EL (cell line): ENCODE results near the gene ERICH6.

Experiments
- DNase-seq: peaks from one replicate; pipeline ENCODE4 v3.0.0-alpha.2; 2016

Gene ERICH6

DNA sequence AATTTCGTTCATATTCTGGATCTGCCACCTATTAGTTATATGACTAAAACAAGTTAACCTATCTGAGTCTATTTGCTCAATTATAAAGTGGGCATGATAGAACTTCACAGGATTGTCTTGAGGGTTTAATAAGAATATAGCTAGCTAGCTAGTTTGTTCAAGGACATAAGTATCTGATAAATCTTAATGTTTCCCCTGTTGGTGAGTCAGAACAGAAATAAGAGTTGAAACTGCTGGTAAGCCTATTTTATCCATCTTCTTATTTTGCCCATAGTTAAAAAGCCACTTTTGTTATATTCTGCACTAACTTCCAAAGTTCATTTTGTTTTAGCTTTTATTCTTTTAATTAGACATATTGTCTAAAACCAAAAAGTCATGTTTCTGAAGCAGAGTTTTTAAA, 91.2 kb downstream of the ERICH6 start:
- DNase-seq: no peak

- no peak for DNase-seq
These were observed 92.1 kb downstream of the ERICH6 start for GRCh38 chr3:150611666-150612065.

- no peak for DNase-seq
These were observed 92.9 kb downstream of the ERICH6 start for GRCh38 chr3:150610785-150611184.

DNA sequence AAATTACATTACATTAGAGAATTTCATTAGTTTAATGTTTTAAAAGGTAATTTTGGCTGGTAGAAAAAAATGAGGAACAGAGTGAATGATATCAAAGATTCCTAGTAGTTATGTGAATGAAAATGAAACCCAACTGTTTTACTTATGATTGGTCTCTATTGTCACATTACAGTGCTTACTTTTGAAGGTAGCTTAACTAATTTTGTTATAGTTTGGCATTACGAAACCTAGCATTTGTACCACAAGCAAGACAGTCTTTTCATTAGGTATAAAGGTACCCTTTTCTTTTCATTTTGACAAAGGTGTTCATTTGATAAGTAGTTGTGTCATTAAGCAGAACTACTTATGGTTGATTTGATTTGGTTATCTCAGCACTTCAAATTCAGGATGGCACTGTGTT, 93.7 kb downstream of the ERICH6 start:
- no peak for DNase-seq
